H1 (cell line): ENCODE measurements around the gene ELMO2. TPM values are rescaled to one million over a fixed set of nuclear protein-coding genes. Genes with fewer than 3 reads are reported as not detected.

Experiments
- CTCF ChIA-PET: fragments of 300-600 bp; sonication (Branson Sonifier 250); formaldehyde crosslinking; loops from one replicate; lab custom pipeline; 2021; ENCODE audit not compliant: partially characterized antibody; lab: Charles Lee
- POLR2A ChIA-PET: fragments of 300-600 bp; sonication (Branson Sonifier 250); formaldehyde crosslinking; loops from one replicate; lab custom pipeline; 2021; ENCODE audit warnings: inconsistent platforms; ENCODE audit not compliant: partially characterized antibody; lab: Charles Lee
- DNase-seq, 2 experiments: peaks; one replicate each; pipeline versions ENCODE4 v3.0.0 to v3.0.0-alpha.2; 2010 to 2022; ENCODE audit warnings: low spot score in 2 of 2, low read depth in 1 of 2, mixed read lengths in 1 of 2
- FAIRE-seq: peaks from 2 replicates; lab custom pipeline; 2011; peaks lifted over from hg19 to GRCh38; lab: Jason Lieb, UNC
- H2AFZ ChIP-seq: 2 replicates; pipeline ENCODE4 v1.8.1; 2012; ENCODE audit warnings: low read length, inconsistent platforms
- H2AK5ac ChIP-seq: 2 replicates; pipeline ENCODE4 v1.6.1; 2013; ENCODE audit warnings: low read depth, low read length
- H2BK120ac ChIP-seq: replicated peaks from 2 replicates; pipeline ENCODE3; 2013; ENCODE audit warnings: low read depth, low read length, inconsistent platforms
- H2BK12ac ChIP-seq: 2 replicates; pipeline ENCODE4 v1.6.1; 2013; ENCODE audit warnings: low read depth, low read length
- H2BK15ac ChIP-seq: 2 replicates; pipeline ENCODE4 v1.6.1; 2013; ENCODE audit warnings: low read length
- H2BK20ac ChIP-seq: 2 replicates; pipeline ENCODE4 v1.6.1; 2013; ENCODE audit warnings: low read length
- H2BK5ac ChIP-seq: 2 replicates; pipeline ENCODE4 v1.6.1; 2013; ENCODE audit warnings: low read depth, low read length
- H3K14ac ChIP-seq: 2 replicates; pipeline ENCODE4 v1.6.1; 2013; ENCODE audit warnings: inconsistent platforms; ENCODE audit not compliant: insufficient read length
- H3K18ac ChIP-seq: 2 replicates; pipeline ENCODE4 v1.6.1; 2013; ENCODE audit warnings: low read length; ENCODE audit errors: extremely low read depth
- H3K23ac ChIP-seq: 2 replicates; pipeline ENCODE4 v1.6.1; 2013; ENCODE audit warnings: inconsistent platforms; ENCODE audit not compliant: insufficient read length
- H3K23me2 ChIP-seq: 2 replicates; pipeline ENCODE4 v1.6.1; 2013; ENCODE audit warnings: low read depth, low read length
- H3K27ac ChIP-seq: 2 replicates; pipeline ENCODE4 v1.6.1; 2011; ENCODE audit warnings: low read depth, low read length, inconsistent platforms
- H3K27me3 ChIP-seq, 4 experiments: replicated peaks in 1 of 4; 1 replicate in 1 of 4; 2 replicates in 3 of 4; pipeline versions ENCODE4 v1.6.1 to v1.8.1; 2011 to 2013; ENCODE audit warnings: low read length in 3 of 4, mild to moderate bottlenecking in 3 of 4, inconsistent platforms in 2 of 4, mixed read lengths in 2 of 4, moderate library complexity in 1 of 4; ENCODE audit not compliant: control insufficient read depth in 3 of 4, insufficient read depth in 3 of 4; ENCODE audit errors: extremely low read depth in 1 of 4
- H3K36me3 ChIP-seq, 4 experiments: 2 replicates each; pipeline versions ENCODE4 v1.6.1 to v1.8.1; 2011 to 2013; ENCODE audit warnings: mild to moderate bottlenecking in 4 of 4, low read length in 3 of 4, moderate library complexity in 2 of 4, control low read depth in 1 of 4, inconsistent platforms in 1 of 4; ENCODE audit not compliant: insufficient read depth in 4 of 4, control insufficient read depth in 2 of 4
- H3K4ac ChIP-seq: replicated peaks from 2 replicates; pipeline ENCODE3; 2013; ENCODE audit warnings: low read length, low read depth, mixed read lengths, inconsistent platforms; ENCODE audit not compliant: insufficient read length
- H3K4me1 ChIP-seq, 4 experiments: replicated peaks in 1 of 4; 1 replicate in 1 of 4; 2 replicates in 3 of 4; pipeline versions ENCODE4 v1.6.1 to v1.8.1; 2011 to 2013; ENCODE audit warnings: low read length in 3 of 4, inconsistent platforms in 2 of 4, mixed read lengths in 1 of 4; ENCODE audit not compliant: insufficient read depth in 4 of 4, control insufficient read depth in 3 of 4
- H3K4me2 ChIP-seq, 2 experiments: 2 replicates each; pipeline versions ENCODE4 v1.6.1 to v1.8.1; 2011 to 2013; ENCODE audit warnings: low read depth in 2 of 2, low read length in 2 of 2, control low read depth in 1 of 2, inconsistent platforms in 1 of 2, mild to moderate bottlenecking in 1 of 2; ENCODE audit not compliant: insufficient read depth in 1 of 2
- H3K4me3 ChIP-seq, 4 experiments: fragments of 200-600, 300-600 bp in 1 of 4; sonication (generic), shearing (Covaris generic), sonication (Bioruptor Twin) in 1 of 4; 2 replicates each; pipeline versions ENCODE4 v1.5.1 to v1.8.1; 2011 to 2016; ENCODE audit warnings: low read length in 4 of 4, low read depth in 3 of 4, control low read depth in 2 of 4, inconsistent platforms in 2 of 4, mild to moderate bottlenecking in 2 of 4, mixed read lengths in 1 of 4, moderate library complexity in 1 of 4; ENCODE audit not compliant: insufficient read depth in 2 of 4; ENCODE audit errors: extremely low read depth in 1 of 4
- H3K56ac ChIP-seq: replicated peaks from 2 replicates; pipeline ENCODE3; 2013; ENCODE audit warnings: low read depth, mild to moderate bottlenecking, mixed read lengths, low read length, inconsistent platforms; ENCODE audit not compliant: insufficient read length
- H3K79me1 ChIP-seq: 2 replicates; pipeline ENCODE4 v1.6.1; 2013; ENCODE audit warnings: low read depth, low read length, control low read depth
- H3K79me2 ChIP-seq, 2 experiments: 2 replicates each; pipeline versions ENCODE4 v1.6.1 to v1.8.1; 2012 to 2013; ENCODE audit warnings: low read length in 2 of 2, mild to moderate bottlenecking in 2 of 2, inconsistent platforms in 1 of 2; ENCODE audit not compliant: insufficient read depth in 2 of 2, control insufficient read depth in 1 of 2
- H3K9ac ChIP-seq, 4 experiments: replicated peaks in 1 of 4; 1 replicate in 1 of 4; 2 replicates in 3 of 4; pipeline versions ENCODE4 v1.6.1 to v1.8.1; 2011 to 2013; ENCODE audit warnings: low read depth in 3 of 4, low read length in 3 of 4, control low read depth in 2 of 4, mild to moderate bottlenecking in 2 of 4, moderate library complexity in 2 of 4, inconsistent platforms in 1 of 4; ENCODE audit errors: extremely low read depth in 1 of 4
- H3K9me3 ChIP-seq, 2 experiments: 2 replicates each; pipeline versions ENCODE4 v1.6.1 to v1.8.1; 2012 to 2013; ENCODE audit warnings: mild to moderate bottlenecking in 2 of 2, moderate library complexity in 2 of 2, control low read depth in 1 of 2, inconsistent platforms in 1 of 2, low read depth in 1 of 2, low read length in 1 of 2, mixed read lengths in 1 of 2; ENCODE audit not compliant: insufficient read depth in 2 of 2
- H4K20me1 ChIP-seq, 2 experiments: replicated peaks in 1 of 2; 2 replicates each; pipeline versions ENCODE3 to v1.8.1; 2011 to 2013; ENCODE audit warnings: inconsistent platforms in 2 of 2, low read length in 2 of 2, mild to moderate bottlenecking in 1 of 2; ENCODE audit not compliant: insufficient read depth in 2 of 2, control insufficient read depth in 1 of 2
- H4K5ac ChIP-seq: 2 replicates; pipeline ENCODE4 v1.6.1; 2013; ENCODE audit warnings: low read length, low read depth, mixed read lengths, inconsistent platforms; ENCODE audit not compliant: insufficient read length
- H4K8ac ChIP-seq: 2 replicates; pipeline ENCODE4 v1.8.0; 2013; ENCODE audit warnings: mild to moderate bottlenecking, moderate library complexity, low read length, inconsistent platforms; ENCODE audit not compliant: insufficient read depth; ENCODE audit errors: extremely low read depth
- H4K91ac ChIP-seq: replicated peaks from 2 replicates; pipeline ENCODE3; 2013; ENCODE audit warnings: low read length, mixed read lengths, inconsistent platforms; ENCODE audit not compliant: insufficient read length
- BACH1 ChIP-seq: IDR thresholded peaks from 2 replicates; pipeline ENCODE4 v1.6.1; 2012; ENCODE audit warnings: low read length, improper control_type of control experiment
- NANOG ChIP-seq: IDR thresholded peaks from 2 replicates; pipeline ENCODE4 v1.6.1; 2011; ENCODE audit warnings: low read length, low read depth, mild to moderate bottlenecking, inconsistent platforms; ENCODE audit not compliant: insufficient read depth, poor library complexity, severe bottlenecking
- SP1 ChIP-seq: IDR thresholded peaks from 2 replicates; pipeline ENCODE4 v1.6.1; 2011; ENCODE audit warnings: low read depth, low read length
- SP2 ChIP-seq: IDR thresholded peaks from 2 replicates; pipeline ENCODE4 v1.6.1; 2012; ENCODE audit warnings: mild to moderate bottlenecking, low read length, inconsistent platforms
- WGBS, 2 experiments: shearing (Covaris generic) in 1 of 2; methylation state at CpG; one replicate each; pipeline versions ENCODE4 v1.1.6 to v1.1.7; 2013 to 2015; ENCODE audit warnings: low lambda C conversion rate in 2 of 2, mixed read lengths in 2 of 2, inconsistent platforms in 1 of 2, low coverage in 1 of 2, missing lambda C conversion rate in 1 of 2; ENCODE audit not compliant: insufficient replicate concordance in 2 of 2, insufficient coverage in 1 of 2, insufficient read length in 1 of 2; ENCODE audit errors: extremely low coverage in 1 of 2, missing lambda C conversion rate in 1 of 2; 5-methylcytosine and 5-hydroxymethylcytosine counted together
- polyA plus RNA-seq, 7 experiments: library from polyadenylated mRNA; depleted of rRNA in 3 of 7; stranded (reverse) in 5 of 7; unstranded in 2 of 7; fragments of >200 nt in 5 of 7; fragments of 200-250 nt in 2 of 7; gene quantifications; 1 replicate in 5 of 7; 2 replicates in 1 of 7; 4 replicates in 1 of 7; pipeline versions ENCODE4 v1.2.1 to v1.2.3, GENCODE V29; 2011 to 2013; ENCODE audit warnings: missing spikeins in 2 of 7, mixed read lengths in 2 of 7
- total RNA-seq: library from RNA; stranded (reverse); fragmentation: NEBNext Ultra II Directional; extraction: Animal tissue kit (Norgen Biotek cat#: 25700); gene quantifications from 2 replicates; pipeline ENCODE4 v1.2.1, GENCODE V29; 2021
- TF ChIP-seq, protein P1 (sequence below): IDR thresholded peaks from 2 replicates; pipeline ENCODE4 v1.6.1; 2011; ENCODE audit warnings: low read depth, mild to moderate bottlenecking, low read length; ENCODE audit not compliant: insufficient read depth

ELMO2 gene
- total and polyA plus RNA-seq, 2 of the 8 experiments (the other 6 are each of a cell fraction or from before 2014, with no cell fraction given), result 34.3 to 39.7 TPM

DNA sequence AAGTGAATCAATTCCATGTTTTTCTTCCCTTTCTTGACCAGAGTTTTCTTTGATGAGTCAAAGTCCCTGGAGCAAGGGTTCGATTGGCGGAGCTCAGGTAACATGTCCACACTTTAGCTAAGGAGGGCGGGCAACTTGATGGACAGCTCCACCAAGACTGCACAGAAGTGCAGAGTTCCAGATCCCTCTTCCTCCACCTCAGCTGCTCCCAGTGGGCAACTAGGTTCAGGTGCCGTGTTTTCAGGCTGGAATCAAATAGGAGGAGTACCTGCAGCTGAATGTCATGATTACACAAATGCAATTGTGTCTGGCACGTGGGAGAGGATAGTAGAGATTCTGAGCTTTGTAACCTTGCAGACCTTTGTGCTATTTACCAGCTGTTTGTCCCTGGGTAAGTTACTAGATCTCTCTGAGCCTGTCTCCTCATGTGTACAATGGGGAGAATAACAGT lies 1.9 kb upstream of the ELMO2 start:
- no peak overlapping the region for H3K27ac ChIP-seq
- POLR2A ChIA-PET, result interaction anchor here (3.3 kb wide), 1 partner anchor 44 kb away, joined by 17 read pairs; no protein-coding TSS in a partner anchor

More for the DNA sequence above, 1.9 kb upstream of the ELMO2 start:
- H4K91ac ChIP-seq, result no peak overlapping the region
- H3K27me3 ChIP-seq, result peaks cover 0 to 5% (median 0%) of the 10 kb centered on the region in 4 experiments; a peak in 2 of 7 replicates
- no peak overlapping the region for H4K5ac ChIP-seq
- CTCF ChIA-PET, result interaction anchor here (0.7 to 1.3 kb wide), 5 partner anchors 9 to 82 kb away, joined by 3 to 4 read pairs (median 3); no protein-coding TSS in a partner anchor
- no peak for FAIRE-seq
- peaks cover 4% of the 10 kb centered on the region for H3K79me1 ChIP-seq
- H3K23me2 ChIP-seq, result peaks cover 8% of the 10 kb centered on the region
- no peak overlapping the region for H2AFZ ChIP-seq
- H4K8ac ChIP-seq, result no peak overlapping the region
- H3K9me3 ChIP-seq, result no peaks in the 10 kb centered on the region
- no peak overlapping the region for H3K14ac ChIP-seq
- H3K4me1 ChIP-seq, result peaks cover 0 to 10% (median 2%) of the 10 kb centered on the region in 4 experiments; a peak in 4 of 7 replicates
- TF ChIP-seq BACH1, result no peak
- no peak for TF ChIP-seq SP1
- TF ChIP-seq NANOG, result no peak
- TF ChIP-seq SP2, result no peak
- TF ChIP-seq, protein P1, sequence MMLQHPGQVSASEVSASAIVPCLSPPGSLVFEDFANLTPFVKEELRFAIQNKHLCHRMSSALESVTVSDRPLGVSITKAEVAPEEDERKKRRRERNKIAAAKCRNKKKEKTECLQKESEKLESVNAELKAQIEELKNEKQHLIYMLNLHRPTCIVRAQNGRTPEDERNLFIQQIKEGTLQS, result no peak
- no peak overlapping the region for H2BK120ac ChIP-seq
- H4K20me1 ChIP-seq, result peaks cover 0 to 3% of the 10 kb centered on the region in 2 experiments
- H2BK20ac ChIP-seq, result no peak overlapping the region
- no peak overlapping the region for H3K23ac ChIP-seq
- no peak overlapping the region for H2AK5ac ChIP-seq
- no peak overlapping the region for H3K4ac ChIP-seq
- 87% methylated on average over 5 of the region's 5 CpGs; no CpG with 5 or more reads in 1 of the 2 experiments for WGBS, 2 experiments
- DNase-seq, result no peak
- no peak overlapping the region for H3K9ac ChIP-seq
- no peak overlapping the region for H2BK5ac ChIP-seq
- H3K4me2 ChIP-seq, result no peak overlapping the region
- H3K18ac ChIP-seq, result no peak overlapping the region
- no peak overlapping the region for H3K4me3 ChIP-seq
- no peak overlapping the region for H3K56ac ChIP-seq
- no peak overlapping the region; the same call in 1 of the 2 replicates for H2BK15ac ChIP-seq
- H3K79me2 ChIP-seq, result peaks cover 3 to 20% of the 10 kb centered on the region in 2 experiments; a peak in 3 of 4 replicates
- no peak overlapping the region for H2BK12ac ChIP-seq
- no peaks in the 10 kb centered on the region; a peak in 1 of 8 replicates for H3K36me3 ChIP-seq
